Thyroid gland (tissue), 4 donors: Measurements from ENCODE around the gene AK3.

Source experiments
- CTCF ChIP-seq, 6 experiments: fragments of 200-600 bp in 3 of 6; fragments of 450-650 bp in 3 of 6; sonication (generic) in 3 of 6; IDR thresholded peaks; one replicate each; pipeline ENCODE4 v1.5.1; 2016 to 2019; ENCODE audit warnings: antibody characterized with exemption in 6 of 6, mild to moderate bottlenecking in 2 of 6, inconsistent platforms in 1 of 6, moderate library complexity in 1 of 6
- POLR2A ChIP-seq, 2 donors: fragments of 450-650 bp; IDR thresholded peaks; one replicate each; pipeline ENCODE4 v1.6.1; 2017; ENCODE audit warnings: antibody characterized with exemption in 2 of 2, mild to moderate bottlenecking in 2 of 2, moderate library complexity in 1 of 2

- TF ChIP-seq CTCF (IDR thresholded peaks at IDR 0.05) (no peak), POLR2A (IDR thresholded peaks at IDR 0.05) (no peak)
Measured at GRCh38 chr9:4706021-4706420, 35.0 kb downstream of the AK3 start.
